ENCODE results near the gene IER2. TPM values are rescaled to one million over a fixed set of nuclear protein-coding genes. Genes with fewer than 3 reads are reported as not detected.
A peak's percentile ranks its signal among the peaks of the same experiment; 100 is the strongest.

IER2 gene
- total RNA-seq (2021; ENCODE audit: unreplicated experiment) (247 TPM), Bru-seq, nascent RNA (percentile 99 among the genes with signal in this experiment), BruChase-seq, experiment 1, labeled RNA remaining after a 6-hour chase (percentile 96 among the genes with signal in this experiment), BruChase-seq, experiment 2, labeled RNA remaining after a 2-hour chase (percentile 98 among the genes with signal in this experiment)
- polyA plus RNA-seq (2012): 284 and 315 TPM in 2 replicates
- long read RNA-seq, transcript IER2-203 (1 exons, 2,934 nt): major isoform, 695 of 699 reads
- long read RNA-seq, partial matches to known transcripts: 0 of 699 reads
- long read RNA-seq, other reads (novel, unspliced or antisense): 1 of 699 reads

- peak within 1 kb of the TSS; percentile 84 to 98 for H3K4me3 ChIP-seq (replicated peaks in 1 of 2; ENCODE audit: low read depth in 1 of 2, low read length in 2 of 2)
- H3K9me2 ChIP-seq (ENCODE audit: insufficient read depth): no peaks in the 10 kb centered on the region
- CTCF ChIA-PET: interaction anchor here (0.9 to 1.1 kb wide), 3 partner anchors 56 to 173 kb away, joined by 3 to 4 read pairs (median 4); no protein-coding TSS in a partner anchor
- RAD21 ChIA-PET (ENCODE audit: low non-redundant PET in 1 of 2, low total read pairs in 2 of 2, uncharacterized antibody in 2 of 2, unreplicated experiment in 2 of 2): interaction anchor here in 1 of 2 experiments (0.6 to 1.1 kb wide), 3 partner anchors 49 to 194 kb away, joined by 3 to 6 read pairs (median 4); no protein-coding TSS in a partner anchor
- intact Hi-C loops (cut with micrococcal nuclease): loop anchor here (2.0 to 5.0 kb wide), 3 partner anchors 34 to 697 kb away; partner anchors contain the start of gene TRMT1
- peak; percentile 41 for ATAC-seq
- TF ChIP-seq SP1 (IDR thresholded peaks at IDR 0.05; ENCODE audit: low read depth) (no peak), ZFX (IDR thresholded peaks at IDR 0.05) (peak; percentile 75), RAD21 (IDR thresholded peaks at IDR 0.05; ENCODE audit: low read depth) (no peak), MAX (IDR thresholded peaks at IDR 0.05) (no peak), ZBTB33 (IDR thresholded peaks at IDR 0.05; ENCODE audit: extremely low read depth, insufficient replicate concordance, low read length) (no peak), ZNF274 (IDR thresholded peaks at IDR 0.05; ENCODE audit: low read depth, low read length) (no peak), CEBPB (IDR thresholded peaks at IDR 0.05; ENCODE audit: low read depth) (no peak), POLR2AphosphoS5 (IDR thresholded peaks at IDR 0.05; ENCODE audit: low read depth, low read length) (peak; percentile 73), EZH2phosphoT487 (IDR thresholded peaks at IDR 0.05; ENCODE audit: borderline replicate concordance) (no peak), POLR2A (IDR thresholded peaks at IDR 0.05; ENCODE audit: borderline replicate concordance, extremely low read depth, insufficient read depth, insufficient read length) (peak; percentile 23), SRF (IDR thresholded peaks at IDR 0.05; ENCODE audit: low read depth) (no peak), YY1 (IDR thresholded peaks at IDR 0.05; ENCODE audit: extremely low read depth, insufficient replicate concordance, low read depth, low read length) (peak; percentile 99)
- TF ChIP-seq, protein P1, sequence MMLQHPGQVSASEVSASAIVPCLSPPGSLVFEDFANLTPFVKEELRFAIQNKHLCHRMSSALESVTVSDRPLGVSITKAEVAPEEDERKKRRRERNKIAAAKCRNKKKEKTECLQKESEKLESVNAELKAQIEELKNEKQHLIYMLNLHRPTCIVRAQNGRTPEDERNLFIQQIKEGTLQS (IDR thresholded peaks at IDR 0.05): no peak
- TF ChIP-seq, protein P2, sequence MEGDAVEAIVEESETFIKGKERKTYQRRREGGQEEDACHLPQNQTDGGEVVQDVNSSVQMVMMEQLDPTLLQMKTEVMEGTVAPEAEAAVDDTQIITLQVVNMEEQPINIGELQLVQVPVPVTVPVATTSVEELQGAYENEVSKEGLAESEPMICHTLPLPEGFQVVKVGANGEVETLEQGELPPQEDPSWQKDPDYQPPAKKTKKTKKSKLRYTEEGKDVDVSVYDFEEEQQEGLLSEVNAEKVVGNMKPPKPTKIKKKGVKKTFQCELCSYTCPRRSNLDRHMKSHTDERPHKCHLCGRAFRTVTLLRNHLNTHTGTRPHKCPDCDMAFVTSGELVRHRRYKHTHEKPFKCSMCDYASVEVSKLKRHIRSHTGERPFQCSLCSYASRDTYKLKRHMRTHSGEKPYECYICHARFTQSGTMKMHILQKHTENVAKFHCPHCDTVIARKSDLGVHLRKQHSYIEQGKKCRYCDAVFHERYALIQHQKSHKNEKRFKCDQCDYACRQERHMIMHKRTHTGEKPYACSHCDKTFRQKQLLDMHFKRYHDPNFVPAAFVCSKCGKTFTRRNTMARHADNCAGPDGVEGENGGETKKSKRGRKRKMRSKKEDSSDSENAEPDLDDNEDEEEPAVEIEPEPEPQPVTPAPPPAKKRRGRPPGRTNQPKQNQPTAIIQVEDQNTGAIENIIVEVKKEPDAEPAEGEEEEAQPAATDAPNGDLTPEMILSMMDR (IDR thresholded peaks at IDR 0.05 in 2 of 3, conservative IDR thresholded peaks at IDR 0.05 in 1 of 3; ENCODE audit: borderline replicate concordance in 1 of 3, insufficient read depth in 1 of 3, low read depth in 2 of 3, low read length in 2 of 3): peak in 2 of 3 experiments; percentile 46 to 58; a peak in 4 of 6 replicates
- no peaks in the 10 kb centered on the region for H3K9me3 ChIP-seq (ENCODE audit: control insufficient read depth in 1 of 2, insufficient read depth in 1 of 2, low read depth in 1 of 2, low read length in 2 of 2)
- peaks cover 12% of the 10 kb centered on the region; the same call in 1 of the 2 replicates for H4K20me1 ChIP-seq (ENCODE audit: insufficient read depth)
- no peak for DNase-seq (ENCODE audit: low read depth, low spot score)
- H3K27me3 ChIP-seq (ENCODE audit: insufficient read depth, low read length): no peaks in the 10 kb centered on the region
- H3K9ac ChIP-seq (ENCODE audit: low read length): peak within 1 kb of the TSS; percentile 100
- H2AFZ ChIP-seq (ENCODE audit: low read depth, low read length, poor library complexity, severe bottlenecking): no peak within 1 kb of the TSS
- POLR2A ChIA-PET: interaction anchor here (0.6 to 2.5 kb wide), 7 partner anchors 12 to 92 kb away, joined by 3 to 11 read pairs (median 4); no protein-coding TSS in a partner anchor
- peaks cover 33 to 66% of the 10 kb centered on the region in 2 experiments for H3K4me1 ChIP-seq (ENCODE audit: control insufficient read depth in 1 of 2, insufficient read depth in 2 of 2, low read length in 2 of 2)
- peak within 1 kb of the TSS; percentile 99 for H3K4me2 ChIP-seq (ENCODE audit: low read length)
- H3K36me3 ChIP-seq (ENCODE audit: control insufficient read depth in 1 of 2, insufficient read depth in 2 of 2, low read length in 2 of 2): peaks cover 0 to 12% of the 10 kb centered on the region in 2 experiments; a peak in 2 of 4 replicates
- peak within 1 kb of the TSS; percentile 94 for H3K27ac ChIP-seq (ENCODE audit: low read depth, low read length)
- no TSS peak for BruUV-seq (replicated peaks)
- H3K79me2 ChIP-seq (ENCODE audit: insufficient read depth, low read length): peaks cover 62% of the 10 kb centered on the region
These were observed at the start of gene IER2, which contains the start of gene STX10 for GRCh38 chr19:13150187-13150930. IER2 (plus strand) TSS chr19:13150411; CDS start chr19:13153187, 2,776 bp downstream. STX10 (minus strand) TSS chr19:13150375; CDS start chr19:13150173, 202 bp downstream.

Measured in HCT116 (cell line).